Liver (tissue), 9 donors: Measurements from ENCODE around the gene LGALS7B. TPM values are rescaled to one million over a fixed set of nuclear protein-coding genes. Genes with fewer than 3 reads are reported as not detected.

ENCODE experiments used
- DNase-seq: peaks from one replicate; pipeline ENCODE4 v3.0.0-alpha.2; 2017; ENCODE audit warnings: low spot score
- H3K27ac ChIP-seq, 2 donors: one replicate each; pipeline ENCODE4 v1.7.0; 2013; ENCODE audit warnings: inconsistent platforms in 2 of 2, low read length in 2 of 2, control low read depth in 1 of 2, low read depth in 1 of 2, mild to moderate bottlenecking in 1 of 2
- H3K27me3 ChIP-seq, 4 donors: one replicate each; pipeline versions ENCODE4 v1.6.1 to v1.7.0; 2013; ENCODE audit warnings: low read length in 3 of 4, inconsistent platforms in 1 of 4, mild to moderate bottlenecking in 1 of 4, moderate library complexity in 1 of 4; ENCODE audit not compliant: control insufficient read depth in 4 of 4, insufficient read depth in 4 of 4
- H3K36me3 ChIP-seq, 4 donors: one replicate each; pipeline versions ENCODE4 v1.6.1 to v1.7.0; 2013; ENCODE audit warnings: low read length in 3 of 4, mild to moderate bottlenecking in 3 of 4, low read depth in 1 of 4, moderate library complexity in 1 of 4; ENCODE audit not compliant: control insufficient read depth in 4 of 4, insufficient read depth in 3 of 4
- H3K4me1 ChIP-seq, 4 donors: one replicate each; pipeline versions ENCODE4 v1.6.1 to v1.7.0; 2013; ENCODE audit warnings: low read length in 3 of 4, mild to moderate bottlenecking in 3 of 4, moderate library complexity in 1 of 4; ENCODE audit not compliant: control insufficient read depth in 4 of 4, insufficient read depth in 4 of 4
- H3K4me3 ChIP-seq, 3 donors: one replicate each; pipeline versions ENCODE4 v1.6.1 to v1.7.0; 2013; ENCODE audit warnings: low read length in 3 of 3, control low read depth in 1 of 3, low read depth in 1 of 3, mild to moderate bottlenecking in 1 of 3
- H3K9ac ChIP-seq, 2 donors: one replicate each; pipeline ENCODE4 v1.7.0; 2013; ENCODE audit warnings: low read length in 2 of 2, mild to moderate bottlenecking in 2 of 2, moderate library complexity in 2 of 2, control low read depth in 1 of 2, low read depth in 1 of 2
- H3K9me3 ChIP-seq, 4 donors: one replicate each; pipeline versions ENCODE4 v1.6.1 to v1.7.0; 2013; ENCODE audit warnings: low read length in 3 of 4; ENCODE audit not compliant: control insufficient read depth in 4 of 4
- CTCF ChIP-seq: fragments of 150-350 bp; IDR thresholded peaks from 2 replicates; pipeline ENCODE4 v1.5.1; 2017; ENCODE audit warnings: improper control_type of control experiment, low read depth, low read length; ENCODE audit not compliant: missing input control
- EGR1 ChIP-seq, 2 donors: IDR thresholded peaks; 2 replicates each; pipeline ENCODE4 v1.6.1; 2016 to 2018; ENCODE audit warnings: antibody characterized with exemption in 2 of 2, low read depth in 2 of 2
- FOXA1 ChIP-seq: IDR thresholded peaks from 2 replicates; pipeline ENCODE4 v1.6.1; 2016; ENCODE audit warnings: antibody characterized with exemption
- FOXA2 ChIP-seq: IDR thresholded peaks from 2 replicates; pipeline ENCODE4 v1.6.1; 2016; ENCODE audit warnings: antibody characterized with exemption
- GABPA ChIP-seq, 2 donors: IDR thresholded peaks in 1 of 2; conservative IDR thresholded peaks in 1 of 2; 2 replicates each; pipeline ENCODE4 v1.6.1; 2016; ENCODE audit warnings: antibody characterized with exemption in 2 of 2, mild to moderate bottlenecking in 1 of 2, moderate library complexity in 1 of 2
- HNF4A ChIP-seq, 2 donors: conservative IDR thresholded peaks; 2 replicates each; pipeline ENCODE4 v1.6.1; 2016; ENCODE audit warnings: antibody characterized with exemption in 2 of 2, mild to moderate bottlenecking in 2 of 2
- HNF4G ChIP-seq: IDR thresholded peaks from 2 replicates; pipeline ENCODE4 v1.6.1; 2016; ENCODE audit warnings: antibody characterized with exemption
- JUND ChIP-seq, 2 donors: IDR thresholded peaks; 2 replicates each; pipeline ENCODE4 v1.6.1; 2016; ENCODE audit warnings: antibody characterized with exemption in 2 of 2
- NR2F2 ChIP-seq: IDR thresholded peaks from 2 replicates; pipeline ENCODE4 v1.6.1; 2016; ENCODE audit warnings: antibody characterized with exemption
- RAD21 ChIP-seq, 2 donors: IDR thresholded peaks; 2 replicates each; pipeline ENCODE4 v1.6.1; 2016; ENCODE audit warnings: antibody characterized with exemption in 2 of 2, mild to moderate bottlenecking in 2 of 2
- REST ChIP-seq: IDR thresholded peaks from 2 replicates; pipeline ENCODE4 v1.6.1; 2016; ENCODE audit warnings: antibody characterized with exemption, mild to moderate bottlenecking
- RXRA ChIP-seq, 2 donors: IDR thresholded peaks; 2 replicates each; pipeline ENCODE4 v1.6.1; 2017 to 2018; ENCODE audit warnings: antibody characterized with exemption in 2 of 2, mild to moderate bottlenecking in 1 of 2
- SP1 ChIP-seq: IDR thresholded peaks from 2 replicates; pipeline ENCODE4 v1.6.1; 2018; ENCODE audit warnings: antibody characterized with exemption, mild to moderate bottlenecking
- TAF1 ChIP-seq: conservative IDR thresholded peaks from 2 replicates; pipeline ENCODE4 v1.6.1; 2016; ENCODE audit warnings: antibody characterized with exemption, mild to moderate bottlenecking
- YY1 ChIP-seq: IDR thresholded peaks from 2 replicates; pipeline ENCODE4 v1.6.1; 2016; ENCODE audit warnings: antibody characterized with exemption, mild to moderate bottlenecking
- ZBTB33 ChIP-seq: IDR thresholded peaks from 2 replicates; pipeline ENCODE4 v1.6.1; 2016; ENCODE audit warnings: antibody characterized with exemption
- WGBS: extraction: QIAGEN DNeasy Blood & Tissue Kit; methylation state at CpG from one replicate; pipeline ENCODE4 v1.1.7; 2013; 5-methylcytosine and 5-hydroxymethylcytosine counted together
- polyA plus RNA-seq, 2 donors: library from polyadenylated mRNA; stranded (reverse) in 1 of 2; unstranded in 1 of 2; fragments of 200-250 nt in 1 of 2; fragments of >200 nt in 1 of 2; fragmentation: Nextera tagmentation in 1 of 2; extraction: Ambion mirVana in 1 of 2; gene quantifications; one replicate each; pipeline versions ENCODE4 v1.2.1 to v1.2.3, GENCODE V29; 2013 to 2015
- total RNA-seq, 2 donors: library from RNA; depleted of rRNA; stranded (reverse); fragments of >200 nt; gene quantifications; one replicate each; pipeline ENCODE4 v1.2.3, GENCODE V29; 2014
- TF ChIP-seq, protein P1 (sequence below): IDR thresholded peaks from 2 replicates; pipeline ENCODE4 v1.6.1; 2016; ENCODE audit warnings: antibody characterized with exemption
- TF ChIP-seq, protein P2 (sequence below): IDR thresholded peaks from 2 replicates; pipeline ENCODE4 v1.6.1; 2016; ENCODE audit warnings: antibody characterized with exemption
- donor health status: healthy.
- donor health status: healthy.
- donor health status: healthy.
- donor health status: healthy.
- donor health status: healthy.

Gene LGALS7B
- total and polyA plus RNA-seq, 4 donors = 0.36 TPM; not detected in 3

DNA sequence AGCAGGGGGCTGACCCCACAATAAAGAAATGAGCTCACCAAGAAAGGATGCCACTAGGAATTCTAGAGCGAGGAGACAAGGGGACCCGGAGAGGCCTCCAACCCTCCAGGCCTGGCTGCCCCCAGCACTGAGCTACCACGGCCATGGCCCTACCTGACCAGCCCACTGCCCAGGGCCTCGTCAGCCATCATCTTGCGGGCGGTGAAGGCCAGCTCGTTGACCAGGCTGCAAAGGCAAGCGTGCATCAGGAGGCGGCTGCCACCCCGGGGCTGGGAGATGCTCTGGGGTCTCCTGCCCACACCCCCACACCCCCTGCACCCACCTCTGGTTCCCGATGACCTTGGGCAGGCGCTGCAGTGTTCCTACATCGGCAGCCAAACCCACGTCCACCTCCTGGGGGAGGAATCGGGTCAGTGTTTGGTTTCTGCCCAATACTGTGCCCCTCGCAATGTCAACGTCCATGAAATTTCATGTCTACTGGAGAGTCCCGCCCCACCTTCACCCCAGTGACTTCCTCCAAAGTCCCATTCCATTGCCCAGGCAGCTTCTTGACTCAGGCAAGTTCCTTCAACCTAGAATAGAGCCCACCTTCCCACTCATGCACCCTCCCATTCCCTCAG lies 27.2 kb downstream of the LGALS7B start:
- H3K9me3 ChIP-seq = no peaks in the 10 kb centered on the region
- DNase-seq = no peak
- 95% methylated on average over 18 of the region's 18 CpGs for WGBS

GRCh38 chr19:38817081-38817480 lies 28.1 kb downstream of the LGALS7B start:
- H3K4me3 ChIP-seq = no peak overlapping the region
- H3K9ac ChIP-seq = no peak overlapping the region
- peaks cover 4 to 31% (median 19%) of the 10 kb centered on the region in 4 donors for H3K4me1 ChIP-seq
- TF ChIP-seq, protein P1, sequence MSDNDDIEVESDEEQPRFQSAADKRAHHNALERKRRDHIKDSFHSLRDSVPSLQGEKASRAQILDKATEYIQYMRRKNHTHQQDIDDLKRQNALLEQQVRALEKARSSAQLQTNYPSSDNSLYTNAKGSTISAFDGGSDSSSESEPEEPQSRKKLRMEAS = no peak
- TF ChIP-seq, protein P2, sequence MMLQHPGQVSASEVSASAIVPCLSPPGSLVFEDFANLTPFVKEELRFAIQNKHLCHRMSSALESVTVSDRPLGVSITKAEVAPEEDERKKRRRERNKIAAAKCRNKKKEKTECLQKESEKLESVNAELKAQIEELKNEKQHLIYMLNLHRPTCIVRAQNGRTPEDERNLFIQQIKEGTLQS = no peak
- TF ChIP-seq EGR1 (IDR thresholded peaks at IDR 0.05; ENCODE audit: low read depth in 2 of 2) (no peak), TAF1 (no peak), GABPA (IDR thresholded peaks at IDR 0.05 in 1 of 2, conservative IDR thresholded peaks at IDR 0.05 in 1 of 2) (no peak), FOXA1 (no peak), FOXA2 (no peak), RAD21 (IDR thresholded peaks at IDR 0.05) (no peak), CTCF (no peak), ZBTB33 (no peak), NR2F2 (no peak), HNF4A (conservative IDR thresholded peaks at IDR 0.05) (no peak), HNF4G (no peak), JUND (IDR thresholded peaks at IDR 0.05) (no peak), RXRA (IDR thresholded peaks at IDR 0.05) (no peak), YY1 (no peak), SP1 (no peak), REST (no peak)
- no peak for DNase-seq
- WGBS = 97% methylated on average over 15 of the region's 15 CpGs
- no peaks in the 10 kb centered on the region for H3K9me3 ChIP-seq
- H3K27me3 ChIP-seq = no peaks in the 10 kb centered on the region
- H3K36me3 ChIP-seq = peaks cover 14 to 36% (median 21%) of the 10 kb centered on the region in 4 donors
- no peak overlapping the region for H3K27ac ChIP-seq

More for the DNA sequence above, 27.2 kb downstream of the LGALS7B start:
- Histone ChIP-seq H3K27me3 (no peaks in the 10 kb centered on the region), H3K36me3 (peaks cover 14 to 36% (median 20%) of the 10 kb centered on the region in 4 donors), H3K27ac (no peak overlapping the region), H3K4me3 (no peak overlapping the region), H3K4me1 (peaks cover 4 to 28% (median 20%) of the 10 kb centered on the region in 4 donors), H3K9ac (no peak overlapping the region)
- TF ChIP-seq, protein P2 = no peak
- TF ChIP-seq YY1 (no peak), RAD21 (IDR thresholded peaks at IDR 0.05) (no peak), HNF4A (conservative IDR thresholded peaks at IDR 0.05) (no peak), FOXA1 (no peak), NR2F2 (no peak)
